SK-N-SH treated with all-trans-retinoic acid at 6 μM for 48 hours (cell line): ENCODE results near the gene DHX9.

ENCODE experiments used
- ARNTL ChIP-seq: fragments of 450-650 bp; formaldehyde crosslinking; IDR thresholded peaks from 2 replicates; pipeline ENCODE4 v1.5.0; 2020; ENCODE audit warnings: low read depth, mild to moderate bottlenecking, moderate library complexity, borderline replicate concordance
- ESRRG ChIP-seq: fragments of 250-450 bp; sonication (Bioruptor Pico); IDR thresholded peaks from 2 replicates; pipeline ENCODE4 v1.6.1; 2021; ENCODE audit warnings: mild to moderate bottlenecking
- GLIS3 ChIP-seq: fragments of 250-450 bp; sonication (Bioruptor Pico); IDR thresholded peaks from 2 replicates; pipeline ENCODE4 v1.5.0; 2020; ENCODE audit warnings: mild to moderate bottlenecking, moderate library complexity
- OSR1 ChIP-seq: fragments of 250-450 bp; sonication (Bioruptor Pico); IDR thresholded peaks from 2 replicates; pipeline ENCODE4 v1.8.0; 2022; ENCODE audit warnings: moderate library complexity, mild to moderate bottlenecking, inconsistent platforms
- PPARA ChIP-seq: fragments of 250-450 bp; sonication (Bioruptor Pico); IDR thresholded peaks from 2 replicates; pipeline ENCODE4 v1.5.0; 2020; ENCODE audit warnings: mild to moderate bottlenecking, borderline replicate concordance
- RARB ChIP-seq: fragments of 250-450 bp; sonication (Bioruptor Pico); IDR thresholded peaks from 2 replicates; pipeline ENCODE4 v1.8.0; 2021; ENCODE audit warnings: mild to moderate bottlenecking, moderate library complexity
- ZC3H10 ChIP-seq: fragments of 250-450 bp; sonication (Bioruptor Pico); IDR thresholded peaks from 2 replicates; pipeline ENCODE4 v1.5.1; 2021; ENCODE audit warnings: mild to moderate bottlenecking, moderate library complexity
- ZFP3 ChIP-seq: fragments of 250-450 bp; sonication (Bioruptor Pico); IDR thresholded peaks from 2 replicates; pipeline ENCODE4 v1.5.0; 2020; ENCODE audit warnings: mild to moderate bottlenecking, moderate library complexity
- ZFP30 ChIP-seq: fragments of 450-650 bp; formaldehyde crosslinking; IDR thresholded peaks from 2 replicates; pipeline ENCODE4 v1.5.0; 2022; ENCODE audit warnings: mild to moderate bottlenecking, moderate library complexity
- ZNF70 ChIP-seq: fragments of 450-650 bp; formaldehyde crosslinking; IDR thresholded peaks from 2 replicates; pipeline ENCODE4 v1.5.0; 2020; ENCODE audit warnings: mild to moderate bottlenecking, moderate library complexity
- ZNF8 ChIP-seq: fragments of 450-650 bp; formaldehyde crosslinking; IDR thresholded peaks from 2 replicates; pipeline ENCODE4 v1.5.0; 2020; ENCODE audit warnings: mild to moderate bottlenecking, moderate library complexity
- TF ChIP-seq, protein P1 (sequence below): fragments of 250-450 bp; sonication (Bioruptor Pico); IDR thresholded peaks from 2 replicates; pipeline ENCODE4 v1.8.0; 2020; ENCODE audit warnings: mild to moderate bottlenecking, moderate library complexity, borderline replicate concordance

DNA sequence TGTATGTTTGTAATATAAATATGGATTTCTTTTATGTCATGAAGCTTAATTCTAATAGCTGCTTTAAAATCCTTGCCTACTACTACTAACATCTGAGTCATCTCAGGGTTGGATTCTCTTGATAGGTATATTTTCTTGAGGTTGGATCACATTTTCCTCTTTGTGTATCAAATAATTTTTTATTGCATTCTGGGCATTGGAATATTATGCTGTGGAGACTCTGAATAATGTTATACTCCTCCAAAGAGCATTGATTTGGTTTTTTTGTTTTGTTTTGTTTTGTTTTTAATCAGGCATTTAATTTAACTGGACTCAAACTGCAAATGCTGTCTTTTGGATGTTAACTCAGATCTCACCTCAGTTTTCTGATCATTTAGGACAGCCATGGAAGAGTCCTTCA is 8.0 kb downstream of the DHX9 start:
- TF ChIP-seq ZNF70 (CRISPR knock-in tag): no peak
- no peak for TF ChIP-seq ZC3H10 (CRISPR knock-in tag)
- TF ChIP-seq, protein P1, sequence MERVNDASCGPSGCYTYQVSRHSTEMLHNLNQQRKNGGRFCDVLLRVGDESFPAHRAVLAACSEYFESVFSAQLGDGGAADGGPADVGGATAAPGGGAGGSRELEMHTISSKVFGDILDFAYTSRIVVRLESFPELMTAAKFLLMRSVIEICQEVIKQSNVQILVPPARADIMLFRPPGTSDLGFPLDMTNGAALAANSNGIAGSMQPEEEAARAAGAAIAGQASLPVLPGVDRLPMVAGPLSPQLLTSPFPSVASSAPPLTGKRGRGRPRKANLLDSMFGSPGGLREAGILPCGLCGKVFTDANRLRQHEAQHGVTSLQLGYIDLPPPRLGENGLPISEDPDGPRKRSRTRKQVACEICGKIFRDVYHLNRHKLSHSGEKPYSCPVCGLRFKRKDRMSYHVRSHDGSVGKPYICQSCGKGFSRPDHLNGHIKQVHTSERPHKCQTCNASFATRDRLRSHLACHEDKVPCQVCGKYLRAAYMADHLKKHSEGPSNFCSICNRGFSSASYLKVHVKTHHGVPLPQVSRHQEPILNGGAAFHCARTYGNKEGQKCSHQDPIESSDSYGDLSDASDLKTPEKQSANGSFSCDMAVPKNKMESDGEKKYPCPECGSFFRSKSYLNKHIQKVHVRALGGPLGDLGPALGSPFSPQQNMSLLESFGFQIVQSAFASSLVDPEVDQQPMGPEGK (CRISPR knock-in tag): no peak
- TF ChIP-seq ZFP3 (CRISPR knock-in tag): no peak
- no peak for TF ChIP-seq ESRRG
- TF ChIP-seq PPARA (CRISPR knock-in tag): no peak
- no peak for TF ChIP-seq ZFP30 (CRISPR knock-in tag)
- TF ChIP-seq GLIS3 (CRISPR knock-in tag): no peak
- no peak for TF ChIP-seq RARB (CRISPR knock-in tag)
- no peak for TF ChIP-seq ZNF8 (CRISPR knock-in tag)
- no peak for TF ChIP-seq ARNTL (CRISPR knock-in tag)
- no peak for TF ChIP-seq OSR1 (CRISPR knock-in tag)
